Measurements from ENCODE around the gene UBA7. TPM values are rescaled to one million over a fixed set of nuclear protein-coding genes. Genes with fewer than 3 reads are reported as not detected.

Gene UBA7
- total RNA-seq, 1 experiment from 2014 or later, result 3.8 TPM

DNA sequence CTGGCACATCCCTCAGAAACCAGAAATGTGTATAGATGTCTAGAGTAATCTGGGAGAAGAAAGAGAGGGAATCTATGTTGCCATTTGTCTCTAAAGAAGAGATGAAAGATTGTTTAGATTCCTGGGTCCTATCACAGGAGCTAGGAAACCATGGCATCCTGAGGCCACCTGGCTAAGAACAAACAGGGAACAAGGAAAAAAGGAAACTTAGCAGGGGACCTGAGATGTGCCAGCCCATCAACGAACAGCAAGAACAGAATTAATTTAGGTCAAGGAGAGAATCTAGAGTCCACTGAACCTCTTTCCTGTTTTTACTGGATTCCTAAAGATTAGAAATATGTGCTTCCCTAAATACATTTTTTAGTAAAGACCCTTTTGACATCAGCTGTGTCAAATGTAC, 57.7 kb downstream of the UBA7 start:
- intact Hi-C loops (cut with micrococcal nuclease), result no loop called here
- Mint-ChIP-seq H3K27ac (ENCODE audit: low read depth, unreplicated experiment) (no peak overlapping the region), H3K9me3 (ENCODE audit: unreplicated experiment) (no peaks in the 10 kb centered on the region), H3K27me3 (ENCODE audit: insufficient read depth, unreplicated experiment) (no peaks in the 10 kb centered on the region), H3K4me3 (ENCODE audit: unreplicated experiment) (no peak overlapping the region), H3K36me3 (ENCODE audit: insufficient read depth, unreplicated experiment) (peaks cover 32% of the 10 kb centered on the region), H3K4me1 (ENCODE audit: insufficient read depth, unreplicated experiment) (peaks cover 12% of the 10 kb centered on the region)
- DNase-seq (ENCODE audit: unreplicated experiment), result no peak
- ChIA-PET CTCF (no interaction called here), POLR2A (interaction anchor here (1.7 kb wide), 1 partner anchor 25 kb away, joined by 3 read pairs; no protein-coding TSS in a partner anchor)
- no TSS peak for BruUV-seq (replicated peaks)
- TF ChIP-seq, protein P1, sequence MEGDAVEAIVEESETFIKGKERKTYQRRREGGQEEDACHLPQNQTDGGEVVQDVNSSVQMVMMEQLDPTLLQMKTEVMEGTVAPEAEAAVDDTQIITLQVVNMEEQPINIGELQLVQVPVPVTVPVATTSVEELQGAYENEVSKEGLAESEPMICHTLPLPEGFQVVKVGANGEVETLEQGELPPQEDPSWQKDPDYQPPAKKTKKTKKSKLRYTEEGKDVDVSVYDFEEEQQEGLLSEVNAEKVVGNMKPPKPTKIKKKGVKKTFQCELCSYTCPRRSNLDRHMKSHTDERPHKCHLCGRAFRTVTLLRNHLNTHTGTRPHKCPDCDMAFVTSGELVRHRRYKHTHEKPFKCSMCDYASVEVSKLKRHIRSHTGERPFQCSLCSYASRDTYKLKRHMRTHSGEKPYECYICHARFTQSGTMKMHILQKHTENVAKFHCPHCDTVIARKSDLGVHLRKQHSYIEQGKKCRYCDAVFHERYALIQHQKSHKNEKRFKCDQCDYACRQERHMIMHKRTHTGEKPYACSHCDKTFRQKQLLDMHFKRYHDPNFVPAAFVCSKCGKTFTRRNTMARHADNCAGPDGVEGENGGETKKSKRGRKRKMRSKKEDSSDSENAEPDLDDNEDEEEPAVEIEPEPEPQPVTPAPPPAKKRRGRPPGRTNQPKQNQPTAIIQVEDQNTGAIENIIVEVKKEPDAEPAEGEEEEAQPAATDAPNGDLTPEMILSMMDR (IDR thresholded peaks at IDR 0.05; ENCODE audit: unreplicated experiment), result no peak

Small RNA genes lying within 50 kb of the gene (microRNA-seq; reads per million reads assigned to microRNA genes)
- not detected for gene MIR5193

Other genes starting within 250 kb of the UBA7 start
- gene APEH, start 139.6 kb downstream of the UBA7 start, total RNA-seq (2022), result 95.8 and 127 TPM in 2 replicates
- 16.3 and 18.2 TPM in 2 replicates for gene MST1, start 124.5 kb downstream of the UBA7 start, total RNA-seq (2022)
- gene RNF123, start 124.4 kb downstream of the UBA7 start, total RNA-seq (2022), result 47.8 and 48.6 TPM in 2 replicates
- 0.79 TPM in 1 of 2 replicates, not detected in the other for gene AMIGO3, start 94.3 kb downstream of the UBA7 start, total RNA-seq (2022)
- 84.3 and 88.1 TPM in 2 replicates for gene GMPPB, start 90.0 kb downstream of the UBA7 start, total RNA-seq (2022)
- 43.4 and 44.8 TPM in 2 replicates for gene IP6K1, start 27.4 kb downstream of the UBA7 start, total RNA-seq (2022)
- 0.44 and 1.1 TPM in 2 replicates for gene CDHR4, start 14.1 kb downstream of the UBA7 start, total RNA-seq (2022)
- 4.8 and 7.4 TPM in 2 replicates for gene INKA1, start 10.7 kb downstream of the UBA7 start, total RNA-seq (2022)
- gene TRAIP, start 42.6 kb upstream of the UBA7 start, total RNA-seq (2022), result 7.1 and 9.3 TPM in 2 replicates
- not detected in 2 replicates for gene CAMKV, start 56.0 kb upstream of the UBA7 start, total RNA-seq (2022)
- 66.4 and 103 TPM in 2 replicates for gene MST1R, start 89.9 kb upstream of the UBA7 start, total RNA-seq (2022)
- 9.6 and 18.6 TPM in 2 replicates for gene MON1A, start 115.9 kb upstream of the UBA7 start, total RNA-seq (2022)
- 58.0 and 65.8 TPM in 2 replicates for gene RBM6, start 126.2 kb upstream of the UBA7 start, total RNA-seq (2022)